HepG2 (cell line): ENCODE results near the gene LRRC70. TPM values are rescaled to one million over a fixed set of nuclear protein-coding genes. Genes with fewer than 3 reads are reported as not detected.

Experiments used
- ATAC-seq: fragments of 200-7000 bp; cut with Tn5 transposase; 3 replicates; pipeline ENCODE4 v1.9.1; 2020; ENCODE audit warnings: mild to moderate bottlenecking, moderate library complexity
- BruUV-seq: library from RNA; stranded (reverse); fragments of 400-500 nt; replicated peaks from 2 replicates; lab custom pipeline; 2021; lab: Mats Ljungman, UMichigan
- CTCF ChIA-PET: fragments of 300-600 bp; formaldehyde crosslinking; extraction: SDS; loops from one replicate; lab custom pipeline; 2021; ENCODE audit warnings: low total read pairs, inconsistent platforms, low intra/inter-chr PET ratio; lab: Yijun Ruan, JAX
- POLR2A ChIA-PET: fragments of 350-600 bp; sonication (Branson Sonifier 250); formaldehyde crosslinking; loops from one replicate; lab custom pipeline; 2020; ENCODE audit warnings: antibody characterized with exemption, inconsistent platforms; lab: Yijun Ruan, JAX
- DNase-seq: peaks from one replicate; pipeline ENCODE4 v3.0.0-alpha.2; 2015; ENCODE audit warnings: low spot score
- FAIRE-seq: peaks from 3 replicates; lab custom pipeline; 2011; peaks lifted over from hg19 to GRCh38; lab: Jason Lieb, UNC
- H2AFZ ChIP-seq: one replicate; pipeline ENCODE4 v1.6.1; 2011; ENCODE audit warnings: low read length, inconsistent platforms
- H3K27ac ChIP-seq: fragments of 300-600 bp; 3 replicates; pipeline ENCODE4 v1.8.0; 2011; ENCODE audit warnings: mixed run types, mild to moderate bottlenecking, mixed read lengths, low read length, inconsistent platforms; ENCODE audit not compliant: insufficient read depth; ENCODE audit errors: extremely low read length
- H3K27me3 ChIP-seq, 2 experiments: fragments of 200-600 bp in 1 of 2; 2 replicates in 1 of 2; 3 replicates in 1 of 2; pipeline versions ENCODE4 v1.6.0 to v1.8.0; 2011; ENCODE audit warnings: low read length in 2 of 2, mild to moderate bottlenecking in 2 of 2, moderate library complexity in 2 of 2, inconsistent platforms in 1 of 2; ENCODE audit not compliant: insufficient read depth in 2 of 2, control insufficient read depth in 1 of 2
- H3K36me3 ChIP-seq, 2 experiments: fragments of 200-600 bp in 1 of 2; replicated peaks in 1 of 2; 2 replicates in 1 of 2; 3 replicates in 1 of 2; pipeline versions ENCODE4 v1.5.1 to v1.8.0; 2011; ENCODE audit warnings: low read length in 2 of 2, inconsistent platforms in 1 of 2; ENCODE audit not compliant: insufficient read depth in 2 of 2, control insufficient read depth in 1 of 2
- H3K4me1 ChIP-seq: 2 replicates; pipeline ENCODE4 v1.5.1; 2012; ENCODE audit warnings: low read length, inconsistent platforms; ENCODE audit not compliant: insufficient read depth
- H3K4me2 ChIP-seq: 2 replicates; pipeline ENCODE4 v1.6.0; 2011; ENCODE audit warnings: low read depth, low read length, inconsistent platforms
- H3K4me3 ChIP-seq, 3 experiments: fragments of 200-600 bp in 1 of 3; sonication (generic), shearing (Covaris generic) in 1 of 3; replicated peaks in 1 of 3; 2 replicates each; pipeline ENCODE4 v1.5.1; 2011 to 2016; ENCODE audit warnings: low read length in 3 of 3, inconsistent platforms in 2 of 3, low read depth in 2 of 3, mild to moderate bottlenecking in 2 of 3, control low read depth in 1 of 3, mixed read lengths in 1 of 3; ENCODE audit not compliant: insufficient read depth in 1 of 3
- H3K79me2 ChIP-seq: one replicate; pipeline ENCODE4 v1.6.1; 2011; ENCODE audit warnings: low read length, inconsistent platforms; ENCODE audit not compliant: insufficient read depth
- H3K9ac ChIP-seq: 2 replicates; pipeline ENCODE4 v1.6.0; 2011; ENCODE audit warnings: mild to moderate bottlenecking, low read depth, low read length, inconsistent platforms; ENCODE audit not compliant: insufficient read depth
- H3K9me3 ChIP-seq: 2 replicates; pipeline ENCODE4 v1.5.1; 2012; ENCODE audit warnings: mild to moderate bottlenecking, low read length
- H4K20me1 ChIP-seq: 2 replicates; pipeline ENCODE4 v1.6.0; 2011; ENCODE audit warnings: inconsistent platforms, mild to moderate bottlenecking, low read length, moderate library complexity; ENCODE audit not compliant: insufficient read depth
- BORCS8-MEF2B ChIP-seq: sonication (generic); formaldehyde crosslinking; IDR thresholded peaks from 2 replicates; pipeline ENCODE4 v1.8.0; 2022; ENCODE audit warnings: mild to moderate bottlenecking, missing genetic modification reagents
- EZH2 ChIP-seq: conservative IDR thresholded peaks from 2 replicates; pipeline ENCODE4 v1.6.1; 2012; ENCODE audit warnings: mild to moderate bottlenecking, low read depth, low read length, moderate library complexity
- ZNF264 ChIP-seq: sonication (generic); formaldehyde crosslinking; IDR thresholded peaks from 2 replicates; pipeline ENCODE4 v1.4.0; 2020; ENCODE audit warnings: missing genetic modification reagents
- ZNF567 ChIP-seq: sonication (generic); formaldehyde crosslinking; IDR thresholded peaks from 2 replicates; pipeline ENCODE4 v1.8.1; 2023; ENCODE audit warnings: mild to moderate bottlenecking, missing genetic modification reagents, borderline replicate concordance
- ZNF674 ChIP-seq: sonication (generic); formaldehyde crosslinking; IDR thresholded peaks from 2 replicates; pipeline ENCODE4 v1.5.0; 2020; ENCODE audit warnings: low read depth, mild to moderate bottlenecking, missing genetic modification reagents
- WGBS: methylation state at CpG from one replicate; pipeline ENCODE4 v1.1.6; 2017; ENCODE audit warnings: low lambda C conversion rate; 5-methylcytosine and 5-hydroxymethylcytosine counted together
- in situ Hi-C: cut with HindIII; loops from 2 replicates; pipeline ENCODE4 v1.10.0; 2017; ENCODE audit warnings: low pct_unique_long_range_greater_than_20kb; ENCODE audit not compliant: extremely low pct_ligation_motif_present
- intact Hi-C: fragments of 100-400 bp; cut with micrococcal nuclease; formaldehyde crosslinking; loops from one replicate; pipeline ENCODE4 v1.10.0; 2022; ENCODE audit not compliant: unreplicated experiment
- polyA plus RNA-seq, 8 experiments: library from polyadenylated mRNA; depleted of rRNA in 3 of 8; stranded (reverse) in 7 of 8; unstranded in 1 of 8; fragments of >200 nt; fragmentation: Illumina TruSeq in 4 of 8; extraction: Trizol in 4 of 8; gene quantifications; 2 replicates each; pipeline versions ENCODE4 v1.2.1 to v1.2.3, GENCODE V29; 2011 to 2016; ENCODE audit warnings: low read depth in 4 of 8, missing spikeins in 1 of 8, mixed read lengths in 1 of 8; ENCODE audit not compliant: insufficient read depth in 1 of 8
- total RNA-seq, 5 experiments: library from RNA; depleted of rRNA; stranded (reverse); fragments of >200 nt; fragmentation: Illumina TruSeq; extraction: Trizol; gene quantifications; 2 replicates each; pipeline ENCODE4 v1.2.3, GENCODE V29; 2016; ENCODE audit warnings: low read depth in 1 of 5
- TF ChIP-seq, protein P1 (sequence below): sonication (generic); formaldehyde crosslinking; IDR thresholded peaks from 2 replicates; pipeline ENCODE4 v1.4.0; 2020; ENCODE audit warnings: mild to moderate bottlenecking, missing genetic modification reagents
- TF ChIP-seq, protein P2 (sequence below): sonication (generic); formaldehyde crosslinking; IDR thresholded peaks from 2 replicates; pipeline ENCODE4 v1.4.0; 2020; ENCODE audit warnings: missing genetic modification reagents
- TF ChIP-seq, protein P3 (sequence below), 2 experiments: sonication (generic) in 1 of 2; formaldehyde crosslinking in 1 of 2; IDR thresholded peaks; 2 replicates each; pipeline versions ENCODE4 v1.4.0 to v1.6.1; 2016 to 2020; ENCODE audit warnings: borderline replicate concordance in 1 of 2, low read depth in 1 of 2, mild to moderate bottlenecking in 1 of 2, missing genetic modification reagents in 1 of 2
- TF ChIP-seq, protein P4 (sequence below): sonication (generic); formaldehyde crosslinking; IDR thresholded peaks from 2 replicates; pipeline ENCODE4 v1.8.0; 2022; ENCODE audit warnings: mild to moderate bottlenecking, missing genetic modification reagents

LRRC70 gene
- total and polyA plus RNA-seq, 2 of the 13 experiments (the other 11 are each of a cell fraction or from before 2014, with no cell fraction given), result 0.05 to 0.71 TPM

DNA sequence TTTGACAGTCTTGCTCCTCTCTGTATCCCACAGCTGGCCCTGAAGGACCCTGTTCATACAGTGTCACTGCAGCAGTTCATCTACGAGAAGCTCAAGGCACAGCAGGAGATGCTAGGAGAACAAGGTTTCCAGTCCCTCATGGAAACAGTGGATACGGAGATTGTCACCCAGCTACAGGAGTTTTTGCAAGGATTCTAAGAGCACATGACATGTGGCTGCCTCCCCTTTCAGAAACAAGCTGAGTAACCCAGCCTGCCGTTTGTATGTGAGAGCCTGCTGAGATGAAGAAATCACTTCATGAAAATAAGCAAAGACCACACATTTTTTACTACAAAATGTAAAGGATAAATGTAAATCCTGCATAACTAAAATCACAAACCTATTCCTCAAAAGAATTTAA, 48.5 kb downstream of the LRRC70 start:
- WGBS, result 100% methylated on average over 3 of the region's 3 CpGs
- H3K27me3 ChIP-seq, result no peaks in the 10 kb centered on the region
- intact Hi-C loops, result no loop called here

More for the DNA sequence above, 48.5 kb downstream of the LRRC70 start:
- no peaks in the 10 kb centered on the region for H3K9me3 ChIP-seq
- CTCF ChIA-PET, result no interaction called here
- BruUV-seq, result no TSS peak
- H3K79me2 ChIP-seq, result no peaks in the 10 kb centered on the region
- H3K9ac ChIP-seq, result no peak overlapping the region
- H3K4me1 ChIP-seq, result no peaks in the 10 kb centered on the region
- H3K4me3 ChIP-seq, result no peak overlapping the region
- H3K4me2 ChIP-seq, result no peak overlapping the region
- no peak for DNase-seq
- no peak for ATAC-seq
- no peak overlapping the region for H2AFZ ChIP-seq
- H3K36me3 ChIP-seq, result peaks cover 1 to 17% of the 10 kb centered on the region in 2 experiments; a peak in 4 of 5 replicates
- no peak overlapping the region for H3K27ac ChIP-seq
- TF ChIP-seq, protein P1, sequence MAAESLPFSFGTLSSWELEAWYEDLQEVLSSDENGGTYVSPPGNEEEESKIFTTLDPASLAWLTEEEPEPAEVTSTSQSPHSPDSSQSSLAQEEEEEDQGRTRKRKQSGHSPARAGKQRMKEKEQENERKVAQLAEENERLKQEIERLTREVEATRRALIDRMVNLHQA (CRISPR knock-in tag), result no peak
- TF ChIP-seq, protein P2, sequence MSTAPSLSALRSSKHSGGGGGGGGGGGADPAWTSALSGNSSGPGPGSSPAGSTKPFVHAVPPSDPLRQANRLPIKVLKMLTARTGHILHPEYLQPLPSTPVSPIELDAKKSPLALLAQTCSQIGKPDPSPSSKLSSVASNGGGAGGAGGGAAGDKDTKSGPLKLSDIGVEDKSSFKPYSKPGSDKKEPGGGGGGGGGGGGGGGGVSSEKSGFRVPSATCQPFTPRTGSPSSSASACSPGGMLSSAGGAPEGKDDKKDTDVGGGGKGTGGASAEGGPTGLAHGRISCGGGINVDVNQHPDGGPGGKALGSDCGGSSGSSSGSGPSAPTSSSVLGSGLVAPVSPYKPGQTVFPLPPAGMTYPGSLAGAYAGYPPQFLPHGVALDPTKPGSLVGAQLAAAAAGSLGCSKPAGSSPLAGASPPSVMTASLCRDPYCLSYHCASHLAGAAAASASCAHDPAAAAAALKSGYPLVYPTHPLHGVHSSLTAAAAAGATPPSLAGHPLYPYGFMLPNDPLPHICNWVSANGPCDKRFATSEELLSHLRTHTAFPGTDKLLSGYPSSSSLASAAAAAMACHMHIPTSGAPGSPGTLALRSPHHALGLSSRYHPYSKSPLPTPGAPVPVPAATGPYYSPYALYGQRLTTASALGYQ (CRISPR knock-in tag), result no peak
- TF ChIP-seq EZH2 (no peak), ZNF264 (CRISPR knock-in tag) (no peak), ZNF567 (CRISPR knock-in tag) (no peak), BORCS8-MEF2B (CRISPR knock-in tag) (no peak), ZNF674 (no peak)
- TF ChIP-seq, protein P3, sequence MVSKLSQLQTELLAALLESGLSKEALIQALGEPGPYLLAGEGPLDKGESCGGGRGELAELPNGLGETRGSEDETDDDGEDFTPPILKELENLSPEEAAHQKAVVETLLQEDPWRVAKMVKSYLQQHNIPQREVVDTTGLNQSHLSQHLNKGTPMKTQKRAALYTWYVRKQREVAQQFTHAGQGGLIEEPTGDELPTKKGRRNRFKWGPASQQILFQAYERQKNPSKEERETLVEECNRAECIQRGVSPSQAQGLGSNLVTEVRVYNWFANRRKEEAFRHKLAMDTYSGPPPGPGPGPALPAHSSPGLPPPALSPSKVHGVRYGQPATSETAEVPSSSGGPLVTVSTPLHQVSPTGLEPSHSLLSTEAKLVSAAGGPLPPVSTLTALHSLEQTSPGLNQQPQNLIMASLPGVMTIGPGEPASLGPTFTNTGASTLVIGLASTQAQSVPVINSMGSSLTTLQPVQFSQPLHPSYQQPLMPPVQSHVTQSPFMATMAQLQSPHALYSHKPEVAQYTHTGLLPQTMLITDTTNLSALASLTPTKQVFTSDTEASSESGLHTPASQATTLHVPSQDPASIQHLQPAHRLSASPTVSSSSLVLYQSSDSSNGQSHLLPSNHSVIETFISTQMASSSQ (IDR thresholded peaks at IDR 0.05; ENCODE audit: low read depth), result no peak
- TF ChIP-seq, protein P3 (CRISPR knock-in tag; IDR thresholded peaks at IDR 0.05; ENCODE audit: borderline replicate concordance), result no peak
- TF ChIP-seq, protein P4, sequence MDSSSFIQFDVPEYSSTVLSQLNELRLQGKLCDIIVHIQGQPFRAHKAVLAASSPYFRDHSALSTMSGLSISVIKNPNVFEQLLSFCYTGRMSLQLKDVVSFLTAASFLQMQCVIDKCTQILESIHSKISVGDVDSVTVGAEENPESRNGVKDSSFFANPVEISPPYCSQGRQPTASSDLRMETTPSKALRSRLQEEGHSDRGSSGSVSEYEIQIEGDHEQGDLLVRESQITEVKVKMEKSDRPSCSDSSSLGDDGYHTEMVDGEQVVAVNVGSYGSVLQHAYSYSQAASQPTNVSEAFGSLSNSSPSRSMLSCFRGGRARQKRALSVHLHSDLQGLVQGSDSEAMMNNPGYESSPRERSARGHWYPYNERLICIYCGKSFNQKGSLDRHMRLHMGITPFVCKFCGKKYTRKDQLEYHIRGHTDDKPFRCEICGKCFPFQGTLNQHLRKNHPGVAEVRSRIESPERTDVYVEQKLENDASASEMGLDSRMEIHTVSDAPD (CRISPR knock-in tag), result no peak
- TF ChIP-seq, all 625 proteins: peak for 0
- FAIRE-seq, result no peak
- POLR2A ChIA-PET, result no interaction called here
- in situ Hi-C loops, result no loop called here
- H4K20me1 ChIP-seq, result no peaks in the 10 kb centered on the region
